Measurements from ENCODE around the gene MRPL36. TPM values are rescaled to one million over a fixed set of nuclear protein-coding genes. Genes with fewer than 3 reads are reported as not detected.

MRPL36 gene
- total and polyA plus RNA-seq, 2 of the 4 experiments (the other 2 are of a cell fraction): 85.9 to 103 TPM

DNA sequence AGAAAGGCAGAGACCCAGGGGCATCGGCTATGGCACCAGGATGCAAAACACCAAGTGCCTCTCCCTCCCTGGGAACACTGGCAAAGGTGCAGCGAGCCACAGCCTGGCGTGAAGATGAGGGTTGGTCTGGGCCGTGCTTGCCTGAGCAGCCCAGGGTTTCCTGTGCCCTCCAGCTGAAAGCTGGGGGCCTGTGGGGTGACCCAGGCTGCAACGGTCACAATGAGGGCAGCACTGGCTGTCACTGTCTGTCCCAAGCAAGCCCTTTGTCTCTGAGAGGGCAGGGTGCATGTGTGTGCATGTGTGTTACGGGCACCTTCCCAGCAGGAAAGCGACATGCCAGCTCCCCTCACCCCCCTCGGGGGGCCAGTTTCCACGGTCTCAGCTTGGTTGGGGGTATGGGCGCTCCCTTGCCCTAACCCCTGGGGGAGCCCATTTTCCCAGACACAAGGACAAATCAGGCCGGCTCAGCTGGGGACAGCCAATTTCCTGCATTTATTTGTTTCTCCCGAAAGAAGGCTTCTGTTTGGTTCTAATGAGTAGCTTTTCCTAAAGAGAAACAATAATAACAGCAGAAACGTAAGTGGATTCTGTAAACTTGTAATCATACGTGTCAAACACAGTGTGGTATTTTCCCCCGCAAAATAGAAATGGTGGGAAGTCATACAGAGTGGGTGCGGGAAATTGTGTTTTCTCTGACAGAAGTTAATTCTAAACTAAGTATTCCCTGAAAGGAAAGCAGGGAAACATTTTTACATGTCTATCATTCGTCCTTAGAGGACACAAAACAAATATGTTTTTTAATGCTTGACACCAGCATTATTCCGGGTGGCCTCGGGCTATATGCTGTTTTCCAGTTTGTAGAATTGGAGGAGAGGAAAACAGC is 21.3 kb downstream of the MRPL36 start (continued):
- TF ChIP-seq, protein P1, sequence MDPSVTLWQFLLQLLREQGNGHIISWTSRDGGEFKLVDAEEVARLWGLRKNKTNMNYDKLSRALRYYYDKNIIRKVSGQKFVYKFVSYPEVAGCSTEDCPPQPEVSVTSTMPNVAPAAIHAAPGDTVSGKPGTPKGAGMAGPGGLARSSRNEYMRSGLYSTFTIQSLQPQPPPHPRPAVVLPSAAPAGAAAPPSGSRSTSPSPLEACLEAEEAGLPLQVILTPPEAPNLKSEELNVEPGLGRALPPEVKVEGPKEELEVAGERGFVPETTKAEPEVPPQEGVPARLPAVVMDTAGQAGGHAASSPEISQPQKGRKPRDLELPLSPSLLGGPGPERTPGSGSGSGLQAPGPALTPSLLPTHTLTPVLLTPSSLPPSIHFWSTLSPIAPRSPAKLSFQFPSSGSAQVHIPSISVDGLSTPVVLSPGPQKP (IDR thresholded peaks at IDR 0.05; ENCODE audit: borderline replicate concordance, low read depth, low read length): no peak

Data from IMR-90 (cell line).